Hypothalamus (tissue), 51 donors: ENCODE measurements around the gene CTSZ.
A peak's percentile ranks its signal among the peaks of the same experiment; 100 is the strongest.
"Not testable (repeated sequence)": the region's sequence is repeated elsewhere in the genome, so short reads cannot be mapped to it uniquely, and the experiment has no call there.

Source experiments
- DNase-seq, 51 donors: peaks; one replicate each; lab custom pipeline; 2025; lab: John Stamatoyannopoulos, UW

CTSZ gene

GRCh38 chr20:59006864-59007664 is at the start of gene CTSZ:
Gene CTSZ (minus strand): TSS chr20:59007254. CDS start chr20:59007128, 126 bp downstream.
- DNase-seq = peak in 10 of 51 donors; percentile 16 to 60 (median 24)

GRCh38 chr20:59055302-59055701 is 48.2 kb upstream of the CTSZ start:
- no peak for DNase-seq

GRCh38 chr20:59051666-59052185 is 44.7 kb upstream of the CTSZ start:
- no peak for DNase-seq

GRCh38 chr20:59050437-59050836 is 43.4 kb upstream of the CTSZ start:
- DNase-seq = no peak

GRCh38 chr20:59048681-59049030 is 41.6 kb upstream of the CTSZ start:
- no peak for DNase-seq

GRCh38 chr20:59047938-59048680 is 41.1 kb upstream of the CTSZ start:
- DNase-seq = no peak

GRCh38 chr20:59046862-59047261 is 39.8 kb upstream of the CTSZ start:
- DNase-seq = no peak

GRCh38 chr20:59044796-59045195 is 37.7 kb upstream of the CTSZ start:
- no peak for DNase-seq

- no peak for DNase-seq
Observed at GRCh38 chr20:59044295-59044694, 37.2 kb upstream of the CTSZ start.

GRCh38 chr20:59043698-59044097 is 36.6 kb upstream of the CTSZ start:
- DNase-seq = no peak

- peak; percentile 38 to 93 (median 84) for DNase-seq
Observed at GRCh38 chr20:59042796-59043631, 36.0 kb upstream of the CTSZ start.

- DNase-seq = peak in 1 of 51 donors; percentile 58
Observed at GRCh38 chr20:59042151-59042795, 35.2 kb upstream of the CTSZ start, which contains the start of gene PRELID3B. Gene PRELID3B (minus strand): TSS chr20:59042786. CDS start chr20:59042730, 56 bp downstream.

- DNase-seq = not testable (repeated sequence)
Observed at GRCh38 chr20:59041487-59041886, 34.4 kb upstream of the CTSZ start.

- no peak for DNase-seq
Observed at GRCh38 chr20:59040667-59041066, 33.6 kb upstream of the CTSZ start.

GRCh38 chr20:59039233-59039632 is 32.2 kb upstream of the CTSZ start:
- DNase-seq = no peak

GRCh38 chr20:59037386-59037785 is 30.3 kb upstream of the CTSZ start:
- DNase-seq = no peak

- no peak for DNase-seq
Observed at GRCh38 chr20:59035381-59035780, 28.3 kb upstream of the CTSZ start.

GRCh38 chr20:59033616-59034165 is 26.6 kb upstream of the CTSZ start:
- DNase-seq = no peak

- DNase-seq = no peak
Observed at GRCh38 chr20:59033093-59033492, 26.0 kb upstream of the CTSZ start.

GRCh38 chr20:59032713-59033059 is 25.6 kb upstream of the CTSZ start:
- DNase-seq = no peak
